IPS-18c (cell line): ENCODE data around the gene NBEA.

Source experiments
- H3K4me3 ChIP-seq: 2 replicates; pipeline ENCODE4 v1.7.0; 2013; ENCODE audit warnings: low read depth, mild to moderate bottlenecking, low read length, moderate library complexity; ENCODE audit not compliant: insufficient read depth
- H3K9me3 ChIP-seq: one replicate; pipeline ENCODE4 v1.6.1; 2013; ENCODE audit warnings: mild to moderate bottlenecking, low read length, moderate library complexity; ENCODE audit not compliant: control insufficient read depth, insufficient read depth

Gene NBEA

GRCh38 chr13:35139591-35139990 lies 197.5 kb downstream of the NBEA start:
- Histone ChIP-seq H3K9me3 (no peaks in the 10 kb centered on the region), H3K4me3 (no peak overlapping the region)

- Histone ChIP-seq H3K4me3 (no peak overlapping the region), H3K9me3 (no peaks in the 10 kb centered on the region)
These were observed 198.3 kb downstream of the NBEA start for GRCh38 chr13:35140321-35140720.

GRCh38 chr13:35140831-35141230 lies 198.8 kb downstream of the NBEA start:
- no peak overlapping the region for H3K4me3 ChIP-seq
- H3K9me3 ChIP-seq: no peaks in the 10 kb centered on the region

GRCh38 chr13:35143123-35143522 lies 201.1 kb downstream of the NBEA start:
- Histone ChIP-seq H3K4me3 (no peak overlapping the region), H3K9me3 (no peaks in the 10 kb centered on the region)

- H3K4me3 ChIP-seq: no peak overlapping the region
- H3K9me3 ChIP-seq: no peaks in the 10 kb centered on the region
These were observed 202.3 kb downstream of the NBEA start for GRCh38 chr13:35144166-35144890.

GRCh38 chr13:35146686-35147085 lies 204.6 kb downstream of the NBEA start:
- no peak overlapping the region for H3K4me3 ChIP-seq
- no peaks in the 10 kb centered on the region for H3K9me3 ChIP-seq

GRCh38 chr13:35157143-35157755 lies 215.2 kb downstream of the NBEA start:
- no peak overlapping the region for H3K4me3 ChIP-seq
- H3K9me3 ChIP-seq: no peaks in the 10 kb centered on the region

- Histone ChIP-seq H3K9me3 (no peaks in the 10 kb centered on the region), H3K4me3 (no peak overlapping the region)
These were observed 217.0 kb downstream of the NBEA start for GRCh38 chr13:35159041-35159440.

- H3K4me3 ChIP-seq: no peak overlapping the region
- H3K9me3 ChIP-seq: no peaks in the 10 kb centered on the region
These were observed 218.8 kb downstream of the NBEA start for GRCh38 chr13:35160896-35161295.

- Histone ChIP-seq H3K4me3 (no peak overlapping the region), H3K9me3 (no peaks in the 10 kb centered on the region)
These were observed 220.3 kb downstream of the NBEA start for GRCh38 chr13:35162420-35162819.

- Histone ChIP-seq H3K4me3 (no peak overlapping the region), H3K9me3 (no peaks in the 10 kb centered on the region)
These were observed 221.6 kb downstream of the NBEA start for GRCh38 chr13:35163674-35164073.

GRCh38 chr13:35164324-35164932 lies 222.4 kb downstream of the NBEA start:
- Histone ChIP-seq H3K9me3 (no peaks in the 10 kb centered on the region), H3K4me3 (no peak overlapping the region)

- Histone ChIP-seq H3K4me3 (no peak overlapping the region), H3K9me3 (no peaks in the 10 kb centered on the region)
These were observed 223.1 kb downstream of the NBEA start for GRCh38 chr13:35165205-35165604.

- no peaks in the 10 kb centered on the region for H3K9me3 ChIP-seq
- no peak overlapping the region for H3K4me3 ChIP-seq
These were observed 237.4 kb downstream of the NBEA start for GRCh38 chr13:35179494-35179893.

- H3K4me3 ChIP-seq: no peak overlapping the region
- no peaks in the 10 kb centered on the region for H3K9me3 ChIP-seq
These were observed 238.0 kb downstream of the NBEA start for GRCh38 chr13:35179920-35180663.

GRCh38 chr13:35190241-35190640 lies 248.2 kb downstream of the NBEA start:
- H3K4me3 ChIP-seq: no peak overlapping the region
- no peaks in the 10 kb centered on the region for H3K9me3 ChIP-seq

GRCh38 chr13:35191883-35192282 lies 249.8 kb downstream of the NBEA start:
- H3K4me3 ChIP-seq: no peak overlapping the region
- no peaks in the 10 kb centered on the region for H3K9me3 ChIP-seq
